ENCODE results near the gene TMEM134.

DNA sequence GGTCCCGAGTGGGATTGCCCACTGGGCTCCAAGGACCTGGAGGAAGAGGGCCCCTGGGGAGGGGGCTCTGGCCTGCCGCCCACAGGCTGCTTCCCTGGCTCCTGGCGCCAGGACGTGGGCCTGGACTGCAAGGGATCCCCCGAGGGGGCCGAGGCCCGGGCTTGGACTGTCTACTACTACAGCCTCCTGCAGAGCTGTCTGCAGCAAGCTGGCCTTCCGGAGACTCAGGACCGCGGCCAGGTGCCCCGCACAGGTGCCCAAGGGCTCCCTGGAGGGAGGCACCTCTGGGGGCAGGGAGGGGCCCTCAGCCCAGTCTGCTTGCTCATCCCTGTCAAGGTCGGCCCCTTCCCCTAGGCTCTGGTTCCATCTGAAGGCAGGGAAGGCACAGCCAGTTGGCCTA, 51.6 kb downstream of the TMEM134 start:
- TF ChIP-seq EP300 (IDR thresholded peaks at IDR 0.05; ENCODE audit: low read length) (no peak), JUNB (CRISPR knock-in tag; conservative IDR thresholded peaks at IDR 0.05) (no peak), MCM3 (IDR thresholded peaks at IDR 0.05) (no peak)
- TF ChIP-seq, protein P1, sequence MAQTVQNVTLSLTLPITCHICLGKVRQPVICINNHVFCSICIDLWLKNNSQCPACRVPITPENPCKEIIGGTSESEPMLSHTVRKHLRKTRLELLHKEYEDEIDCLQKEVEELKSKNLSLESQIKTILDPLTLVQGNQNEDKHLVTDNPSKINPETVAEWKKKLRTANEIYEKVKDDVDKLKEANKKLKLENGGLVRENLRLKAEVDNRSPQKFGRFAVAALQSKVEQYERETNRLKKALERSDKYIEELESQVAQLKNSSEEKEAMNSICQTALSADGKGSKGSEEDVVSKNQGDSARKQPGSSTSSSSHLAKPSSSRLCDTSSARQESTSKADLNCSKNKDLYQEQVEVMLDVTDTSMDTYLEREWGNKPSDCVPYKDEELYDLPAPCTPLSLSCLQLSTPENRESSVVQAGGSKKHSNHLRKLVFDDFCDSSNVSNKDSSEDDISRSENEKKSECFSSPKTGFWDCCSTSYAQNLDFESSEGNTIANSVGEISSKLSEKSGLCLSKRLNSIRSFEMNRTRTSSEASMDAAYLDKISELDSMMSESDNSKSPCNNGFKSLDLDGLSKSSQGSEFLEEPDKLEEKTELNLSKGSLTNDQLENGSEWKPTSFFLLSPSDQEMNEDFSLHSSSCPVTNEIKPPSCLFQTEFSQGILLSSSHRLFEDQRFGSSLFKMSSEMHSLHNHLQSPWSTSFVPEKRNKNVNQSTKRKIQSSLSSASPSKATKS (CRISPR knock-in tag; IDR thresholded peaks at IDR 0.05) = no peak
- TF ChIP-seq, protein P2, sequence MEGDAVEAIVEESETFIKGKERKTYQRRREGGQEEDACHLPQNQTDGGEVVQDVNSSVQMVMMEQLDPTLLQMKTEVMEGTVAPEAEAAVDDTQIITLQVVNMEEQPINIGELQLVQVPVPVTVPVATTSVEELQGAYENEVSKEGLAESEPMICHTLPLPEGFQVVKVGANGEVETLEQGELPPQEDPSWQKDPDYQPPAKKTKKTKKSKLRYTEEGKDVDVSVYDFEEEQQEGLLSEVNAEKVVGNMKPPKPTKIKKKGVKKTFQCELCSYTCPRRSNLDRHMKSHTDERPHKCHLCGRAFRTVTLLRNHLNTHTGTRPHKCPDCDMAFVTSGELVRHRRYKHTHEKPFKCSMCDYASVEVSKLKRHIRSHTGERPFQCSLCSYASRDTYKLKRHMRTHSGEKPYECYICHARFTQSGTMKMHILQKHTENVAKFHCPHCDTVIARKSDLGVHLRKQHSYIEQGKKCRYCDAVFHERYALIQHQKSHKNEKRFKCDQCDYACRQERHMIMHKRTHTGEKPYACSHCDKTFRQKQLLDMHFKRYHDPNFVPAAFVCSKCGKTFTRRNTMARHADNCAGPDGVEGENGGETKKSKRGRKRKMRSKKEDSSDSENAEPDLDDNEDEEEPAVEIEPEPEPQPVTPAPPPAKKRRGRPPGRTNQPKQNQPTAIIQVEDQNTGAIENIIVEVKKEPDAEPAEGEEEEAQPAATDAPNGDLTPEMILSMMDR (IDR thresholded peaks at IDR 0.05 in 2 of 3, conservative IDR thresholded peaks at IDR 0.05 in 1 of 3; ENCODE audit: insufficient read depth in 2 of 3, low read depth in 1 of 3, low read length in 3 of 3) = no peak
- TF ChIP-seq, protein P3, sequence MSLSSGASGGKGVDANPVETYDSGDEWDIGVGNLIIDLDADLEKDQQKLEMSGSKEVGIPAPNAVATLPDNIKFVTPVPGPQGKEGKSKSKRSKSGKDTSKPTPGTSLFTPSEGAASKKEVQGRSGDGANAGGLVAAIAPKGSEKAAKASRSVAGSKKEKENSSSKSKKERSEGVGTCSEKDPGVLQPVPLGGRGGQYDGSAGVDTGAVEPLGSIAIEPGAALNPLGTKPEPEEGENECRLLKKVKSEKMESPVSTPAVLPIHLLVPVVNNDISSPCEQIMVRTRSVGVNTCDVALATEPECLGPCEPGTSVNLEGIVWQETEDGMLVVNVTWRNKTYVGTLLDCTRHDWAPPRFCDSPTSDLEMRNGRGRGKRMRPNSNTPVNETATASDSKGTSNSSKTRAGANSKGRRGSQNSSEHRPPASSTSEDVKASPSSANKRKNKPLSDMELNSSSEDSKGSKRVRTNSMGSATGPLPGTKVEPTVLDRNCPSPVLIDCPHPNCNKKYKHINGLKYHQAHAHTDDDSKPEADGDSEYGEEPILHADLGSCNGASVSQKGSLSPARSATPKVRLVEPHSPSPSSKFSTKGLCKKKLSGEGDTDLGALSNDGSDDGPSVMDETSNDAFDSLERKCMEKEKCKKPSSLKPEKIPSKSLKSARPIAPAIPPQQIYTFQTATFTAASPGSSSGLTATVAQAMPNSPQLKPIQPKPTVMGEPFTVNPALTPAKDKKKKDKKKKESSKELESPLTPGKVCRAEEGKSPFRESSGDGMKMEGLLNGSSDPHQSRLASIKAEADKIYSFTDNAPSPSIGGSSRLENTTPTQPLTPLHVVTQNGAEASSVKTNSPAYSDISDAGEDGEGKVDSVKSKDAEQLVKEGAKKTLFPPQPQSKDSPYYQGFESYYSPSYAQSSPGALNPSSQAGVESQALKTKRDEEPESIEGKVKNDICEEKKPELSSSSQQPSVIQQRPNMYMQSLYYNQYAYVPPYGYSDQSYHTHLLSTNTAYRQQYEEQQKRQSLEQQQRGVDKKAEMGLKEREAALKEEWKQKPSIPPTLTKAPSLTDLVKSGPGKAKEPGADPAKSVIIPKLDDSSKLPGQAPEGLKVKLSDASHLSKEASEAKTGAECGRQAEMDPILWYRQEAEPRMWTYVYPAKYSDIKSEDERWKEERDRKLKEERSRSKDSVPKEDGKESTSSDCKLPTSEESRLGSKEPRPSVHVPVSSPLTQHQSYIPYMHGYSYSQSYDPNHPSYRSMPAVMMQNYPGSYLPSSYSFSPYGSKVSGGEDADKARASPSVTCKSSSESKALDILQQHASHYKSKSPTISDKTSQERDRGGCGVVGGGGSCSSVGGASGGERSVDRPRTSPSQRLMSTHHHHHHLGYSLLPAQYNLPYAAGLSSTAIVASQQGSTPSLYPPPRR (CRISPR knock-in tag; IDR thresholded peaks at IDR 0.05; ENCODE audit: borderline replicate concordance) = no peak

Measured in K562 (cell line).